Measurements from ENCODE around the gene VTN. TPM values are rescaled to one million over a fixed set of nuclear protein-coding genes. Genes with fewer than 3 reads are reported as not detected.
A peak's percentile ranks its signal among the peaks of the same experiment; 100 is the strongest.

The VTN gene, protein sequence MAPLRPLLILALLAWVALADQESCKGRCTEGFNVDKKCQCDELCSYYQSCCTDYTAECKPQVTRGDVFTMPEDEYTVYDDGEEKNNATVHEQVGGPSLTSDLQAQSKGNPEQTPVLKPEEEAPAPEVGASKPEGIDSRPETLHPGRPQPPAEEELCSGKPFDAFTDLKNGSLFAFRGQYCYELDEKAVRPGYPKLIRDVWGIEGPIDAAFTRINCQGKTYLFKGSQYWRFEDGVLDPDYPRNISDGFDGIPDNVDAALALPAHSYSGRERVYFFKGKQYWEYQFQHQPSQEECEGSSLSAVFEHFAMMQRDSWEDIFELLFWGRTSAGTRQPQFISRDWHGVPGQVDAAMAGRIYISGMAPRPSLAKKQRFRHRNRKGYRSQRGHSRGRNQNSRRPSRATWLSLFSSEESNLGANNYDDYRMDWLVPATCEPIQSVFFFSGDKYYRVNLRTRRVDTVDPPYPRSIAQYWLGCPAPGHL
- total RNA-seq = under 0.01 TPM in 2 replicates

DNA sequence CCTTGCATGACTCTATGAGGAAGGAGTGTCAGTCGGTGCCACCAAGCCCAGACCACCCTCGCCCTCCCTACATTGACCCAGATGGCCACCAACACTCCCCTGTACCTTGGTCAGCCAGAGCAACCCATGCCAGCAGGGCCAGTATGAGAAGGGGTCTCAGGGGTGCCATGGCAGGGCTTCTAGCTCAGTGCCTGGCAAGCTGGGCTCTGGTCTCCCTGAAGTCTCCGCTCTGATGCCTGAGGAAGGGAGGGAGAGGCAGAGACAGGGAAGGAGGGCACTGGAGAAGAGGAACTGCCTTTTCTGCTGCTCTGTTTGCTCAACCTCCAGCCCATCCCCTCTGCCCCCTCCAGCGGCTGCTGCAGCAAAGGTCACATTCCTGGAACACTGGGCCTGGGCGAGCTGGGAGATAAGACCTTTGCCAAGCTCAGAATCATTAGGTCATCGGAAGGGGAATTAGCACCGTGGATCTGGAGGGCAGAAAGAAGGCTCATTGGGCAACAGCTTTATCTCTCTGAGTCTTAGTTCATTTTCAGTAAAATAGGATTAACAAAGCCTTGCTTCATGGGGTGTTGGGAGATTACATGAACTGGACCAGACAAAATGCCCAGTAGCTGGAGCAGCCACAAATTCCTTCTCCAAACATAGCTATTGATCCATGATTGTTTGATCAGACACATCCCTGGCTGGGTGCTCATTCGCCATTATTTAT lies at the start of gene VTN:
Gene VTN (minus strand): TSS at position 273 of the 709 bp plus-strand sequence. CDS start 104 bp downstream, at position 169.
- peak in 1 of 2 donors; percentile 25 for DNase-seq (ENCODE audit: low read depth in 2 of 2)

DNA sequence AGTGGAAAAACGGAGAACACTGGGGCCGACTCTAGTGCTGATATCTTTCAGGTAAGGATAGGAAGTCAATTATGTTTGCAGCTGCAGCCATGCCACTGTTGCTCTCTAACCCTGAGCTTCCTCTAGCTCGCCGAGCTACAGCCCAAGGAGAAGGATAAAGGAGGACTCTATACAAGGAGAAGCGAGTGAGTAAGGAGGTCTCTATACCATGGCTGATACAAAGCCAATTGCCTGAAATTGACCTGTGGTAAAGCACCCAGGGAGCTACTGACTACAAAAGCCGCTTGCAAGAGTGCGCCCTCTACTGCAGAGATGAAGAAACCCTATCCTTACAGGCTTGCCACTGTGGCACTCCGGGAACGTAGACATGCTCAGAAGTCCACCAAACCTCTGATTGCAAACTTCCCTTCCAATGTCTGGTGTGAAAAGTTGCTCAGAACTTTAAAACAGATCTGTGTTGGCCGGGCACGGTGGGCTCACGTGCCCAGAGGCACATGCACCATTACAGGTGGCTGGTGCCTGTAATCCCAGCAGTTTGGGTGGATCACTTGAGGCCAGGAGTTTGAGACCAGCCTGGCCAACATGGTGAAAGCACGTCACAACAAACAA lies 46.7 kb upstream of the VTN start:
- DNase-seq (ENCODE audit: low read depth in 2 of 2) = peak; percentile 68 to 73

DNA sequence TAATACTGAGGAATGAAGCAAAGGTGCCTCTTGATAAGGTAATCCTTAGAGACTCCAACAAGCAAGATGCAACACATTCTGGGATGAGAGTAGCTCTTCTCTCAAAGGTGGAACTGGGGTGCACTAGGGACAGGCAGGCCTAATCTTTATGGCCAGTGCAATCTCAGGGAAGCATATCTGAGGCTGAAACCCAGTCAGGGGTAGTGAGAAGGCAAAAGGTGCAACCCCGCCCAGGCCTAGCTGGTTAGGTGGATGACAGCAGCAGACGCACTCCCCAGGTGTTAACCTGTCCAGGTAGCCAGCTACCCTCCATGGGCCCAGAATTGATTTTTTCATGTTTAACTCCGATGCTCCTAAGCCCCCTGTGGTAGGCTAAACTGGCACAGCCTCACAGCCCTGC lies 45.8 kb upstream of the VTN start:
- DNase-seq (ENCODE audit: low read depth in 2 of 2) = no peak

DNA sequence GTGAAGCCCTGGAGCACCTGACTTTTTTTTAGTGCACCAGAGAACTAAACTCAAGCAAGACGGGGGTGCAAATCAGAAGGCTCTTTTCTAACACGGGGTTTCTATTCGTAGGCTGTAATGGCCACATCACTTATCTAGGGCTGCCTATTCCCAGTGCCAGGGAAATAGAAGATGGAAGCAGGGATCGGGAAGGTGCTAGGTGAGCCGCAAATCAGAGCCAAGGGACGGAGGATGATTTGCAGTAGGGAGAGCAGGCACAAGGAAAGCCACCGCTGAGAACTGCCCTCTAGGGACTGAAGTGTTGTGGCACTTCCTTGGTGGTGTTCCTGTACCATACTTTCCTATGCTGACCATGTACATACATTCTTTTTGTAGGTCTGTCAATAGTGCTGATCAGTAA lies 43.7 kb upstream of the VTN start:
- DNase-seq (ENCODE audit: low read depth in 2 of 2) = no peak

DNA sequence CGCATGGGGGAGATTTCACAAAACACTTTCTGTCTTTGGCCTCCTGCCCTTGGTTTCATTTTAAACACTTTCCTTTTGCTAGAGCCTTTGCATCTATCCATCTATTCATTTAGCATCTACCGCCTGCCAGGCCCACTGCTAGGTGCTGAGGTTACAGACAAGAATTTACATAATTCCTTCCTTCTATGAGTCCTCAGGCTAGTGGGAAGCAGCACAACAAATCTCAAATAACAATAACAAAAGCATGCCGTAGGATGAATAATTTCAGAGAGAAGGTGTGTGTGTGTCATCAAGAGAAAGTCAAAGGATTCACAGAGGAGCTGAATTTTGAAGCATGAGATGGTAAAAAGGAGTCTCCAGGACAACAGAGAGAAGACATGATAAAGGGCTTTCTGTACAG lies 42.0 kb upstream of the VTN start:
- DNase-seq (ENCODE audit: low read depth in 2 of 2) = no peak

DNA sequence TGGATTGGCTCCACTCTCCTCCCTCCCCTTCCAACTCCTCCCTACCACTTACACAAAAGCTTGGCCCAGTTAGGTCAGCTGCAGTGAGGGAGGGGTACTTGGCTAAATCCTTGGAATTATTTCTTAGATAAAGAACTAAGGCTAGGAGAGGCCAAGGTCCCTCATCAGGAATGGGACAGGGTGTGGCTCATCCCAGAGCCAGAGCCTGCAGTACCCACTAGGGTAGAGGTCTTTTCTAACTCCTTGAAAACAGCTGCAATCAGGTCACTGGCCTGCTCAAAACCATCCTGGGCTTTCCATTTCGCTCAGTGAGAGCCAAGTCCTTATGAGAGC lies 37.8 kb upstream of the VTN start:
- DNase-seq (ENCODE audit: low read depth in 2 of 2) = no peak

DNA sequence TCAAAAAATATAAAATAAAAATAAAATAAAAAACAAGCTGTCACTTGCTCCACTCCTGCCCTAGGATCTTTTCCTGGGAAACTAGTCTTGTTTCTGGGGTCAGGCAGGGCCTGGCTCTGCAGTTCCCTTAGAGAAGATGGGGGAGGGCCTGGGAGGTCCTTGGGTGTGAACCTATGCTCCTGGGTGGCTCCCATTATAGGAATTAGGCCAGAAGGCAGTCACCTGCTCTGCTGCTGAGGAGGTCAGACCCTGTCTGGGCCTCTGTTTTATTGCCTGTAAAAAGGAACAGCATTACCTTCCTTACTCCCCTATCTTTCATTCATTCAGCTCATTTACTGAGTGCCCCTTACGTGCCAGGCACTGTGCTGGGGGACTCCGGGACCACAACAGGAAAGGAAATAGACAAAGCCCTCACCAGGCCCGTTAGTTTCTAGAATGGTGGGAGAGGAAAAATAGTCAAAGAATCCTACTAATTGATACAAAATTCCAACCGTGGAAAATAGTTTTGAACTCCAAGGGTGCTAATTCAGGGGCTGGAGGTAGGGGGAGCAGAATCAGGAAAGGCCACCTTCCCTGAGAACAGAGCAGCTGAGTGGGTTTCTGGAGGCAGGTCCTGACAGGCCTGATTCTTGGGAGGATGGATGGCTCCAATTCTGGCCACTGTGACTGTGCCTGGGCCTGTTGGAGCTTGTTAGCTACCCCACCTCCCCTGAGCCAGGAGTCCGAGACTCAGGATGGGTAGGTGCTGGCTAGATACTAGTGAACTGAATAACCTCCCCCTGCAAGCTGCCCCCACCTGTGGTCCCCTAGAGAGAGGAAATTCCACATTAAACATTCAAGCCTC lies 37.2 kb upstream of the VTN start:
- no peak for DNase-seq (ENCODE audit: low read depth in 2 of 2)

DNA sequence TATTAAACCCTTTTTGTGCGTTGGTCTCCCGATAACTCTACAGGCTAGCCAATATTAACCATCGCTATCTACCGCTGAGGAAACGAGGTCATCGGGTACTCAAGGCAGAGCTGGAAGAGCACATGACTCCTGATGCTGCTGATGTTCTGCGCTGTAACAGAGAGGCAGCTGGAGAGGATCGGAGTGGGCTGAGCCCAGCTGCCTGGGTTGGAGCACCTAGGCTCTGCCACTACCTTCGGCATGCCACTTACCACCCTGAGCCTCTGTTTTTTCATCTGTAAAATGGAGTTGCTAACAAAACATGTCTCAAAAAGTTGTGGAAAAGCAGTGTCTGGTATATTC lies 36.3 kb upstream of the VTN start:
- DNase-seq (ENCODE audit: low read depth in 2 of 2) = no peak

DNA sequence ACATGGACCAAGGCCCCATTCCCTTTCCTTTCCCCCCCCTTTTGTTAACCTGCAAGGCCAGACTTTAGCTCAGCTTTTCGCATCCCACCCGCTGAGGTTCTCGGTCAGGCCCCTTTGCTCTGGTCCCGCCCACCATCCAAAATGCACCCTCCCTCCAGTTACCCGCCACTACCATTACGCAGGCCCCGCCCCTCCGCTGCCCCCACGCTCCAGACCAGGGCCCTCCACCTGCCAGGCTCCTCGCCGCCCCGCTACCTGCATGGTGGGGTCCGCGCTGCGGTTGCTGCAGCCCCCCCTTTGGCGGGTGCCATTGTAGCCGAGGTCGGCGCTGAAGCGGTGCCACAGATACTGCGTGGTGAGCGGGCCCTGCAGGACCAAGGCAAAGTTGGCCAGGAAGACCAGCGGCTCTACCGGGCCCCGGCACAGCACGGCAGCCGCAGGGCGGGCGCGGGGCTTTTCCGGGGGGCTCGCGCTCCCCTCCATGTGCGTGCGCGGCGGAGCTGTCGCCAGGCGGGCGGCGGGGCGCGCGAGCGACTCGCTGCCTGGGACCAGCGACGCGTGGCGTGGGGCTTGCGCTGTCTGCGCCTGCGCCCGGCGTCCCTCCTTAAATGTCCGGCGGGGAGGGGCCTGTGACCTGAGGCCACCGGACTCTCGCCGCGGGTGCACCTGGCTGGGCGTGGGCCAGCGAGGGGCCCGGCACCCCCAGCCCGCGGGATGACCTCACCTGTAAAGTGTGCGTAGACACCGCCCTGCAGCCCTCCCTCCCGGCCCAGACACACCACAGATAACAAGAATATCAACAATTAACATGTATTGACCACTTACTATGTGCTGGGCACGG lies 35.7 kb upstream of the VTN start, which contains the start of gene SLC46A1:
Gene SLC46A1 (minus strand): TSS at position 581 of the 841 bp plus-strand sequence. CDS start 98 bp downstream, at position 483.
- peak in 1 of 2 donors; percentile 28 for DNase-seq (ENCODE audit: low read depth in 2 of 2)

DNA sequence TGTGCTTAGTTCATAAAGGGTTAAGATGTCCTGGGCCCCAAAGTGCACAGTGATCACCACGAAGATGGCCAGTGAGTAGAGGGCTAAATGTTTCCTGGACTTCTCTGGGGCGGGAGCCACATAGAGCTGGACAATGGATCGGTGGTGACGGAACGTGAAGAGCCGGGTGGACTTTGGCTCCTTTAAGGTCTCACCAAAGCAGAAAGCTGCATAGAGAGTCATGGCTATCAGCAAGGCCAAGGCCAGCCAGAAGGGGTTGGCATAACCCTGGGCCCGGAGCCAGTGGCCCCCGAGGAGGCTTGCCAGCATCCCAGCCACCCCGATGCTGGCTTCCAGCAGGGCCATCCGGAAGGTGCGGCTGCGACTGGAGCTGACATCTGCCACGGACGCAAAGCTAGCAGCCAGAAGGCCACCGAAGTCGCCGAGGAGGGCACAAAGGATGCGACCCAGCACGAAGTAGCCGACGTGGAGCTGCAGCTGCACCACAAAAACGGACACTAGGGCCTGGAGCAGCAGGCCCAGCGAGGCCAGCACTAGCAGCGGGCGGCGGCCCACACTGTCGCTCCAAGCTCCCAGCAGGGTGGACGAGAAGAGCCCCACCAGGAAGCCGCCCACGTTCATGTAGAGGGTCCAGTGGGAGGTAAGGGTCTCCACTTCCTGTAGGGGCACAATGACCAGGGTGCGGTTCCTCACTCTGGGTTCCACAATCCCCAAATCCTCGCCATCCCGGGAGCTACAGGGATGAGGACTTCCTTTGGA lies 34.9 kb upstream of the VTN start:
- no peak for DNase-seq (ENCODE audit: low read depth in 2 of 2)

DNA sequence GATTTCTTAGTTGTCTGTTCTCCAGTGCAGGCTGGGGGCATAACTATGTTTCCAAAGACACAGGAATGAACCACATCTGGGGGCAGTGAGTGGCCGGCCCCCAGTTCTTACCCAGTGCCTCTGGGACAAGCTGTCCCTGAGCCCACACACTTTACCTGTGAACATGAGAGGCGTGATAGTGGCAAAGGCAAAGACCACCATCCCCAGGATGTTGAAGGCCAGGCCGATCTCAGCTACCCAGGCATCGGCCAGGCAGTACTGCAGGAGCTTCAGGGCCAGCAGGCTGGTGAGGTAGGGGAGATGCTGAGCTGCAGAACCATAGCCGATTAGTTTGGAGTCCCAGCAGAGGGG lies 34.3 kb upstream of the VTN start:
- DNase-seq (ENCODE audit: low read depth in 2 of 2) = no peak

DNA sequence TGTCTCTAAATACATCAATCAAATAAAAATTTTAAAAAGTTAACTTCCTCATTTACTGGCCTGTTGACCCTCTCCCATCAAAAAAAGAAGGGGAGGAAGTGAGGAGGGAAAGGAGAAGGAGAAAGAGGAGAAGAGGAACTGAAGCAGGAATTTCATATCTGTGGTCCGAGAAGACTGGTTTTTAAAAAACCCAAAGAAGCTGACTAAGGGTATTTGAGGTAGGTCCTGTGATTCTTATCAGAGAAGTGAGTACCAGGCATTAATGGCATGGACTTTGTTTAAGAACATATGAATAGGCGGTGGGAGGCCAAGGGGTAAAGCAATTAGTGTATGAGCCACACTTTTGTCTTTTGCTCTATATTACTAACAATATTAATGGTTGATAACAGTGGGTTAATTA lies 33.9 kb upstream of the VTN start:
- no peak for DNase-seq (ENCODE audit: low read depth in 2 of 2)

DNA sequence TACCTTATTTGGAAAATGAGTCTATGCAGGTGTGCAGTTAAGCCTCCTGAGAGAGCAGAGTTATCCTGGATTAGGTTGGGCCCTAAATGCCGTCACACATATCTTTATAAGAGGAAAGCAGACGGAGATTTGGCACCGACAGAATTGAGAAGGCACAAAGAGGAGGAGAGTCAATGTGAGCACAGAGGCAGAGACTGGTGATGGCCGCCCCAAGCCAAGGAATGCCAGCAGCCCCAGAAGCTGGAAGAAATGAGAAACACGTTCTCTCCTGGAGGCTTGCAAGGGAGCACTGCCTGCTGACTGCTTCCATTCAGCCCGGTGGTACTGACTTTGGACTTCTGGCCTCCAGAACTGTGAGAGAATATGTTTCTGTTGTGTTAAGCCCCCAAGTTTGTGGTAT lies 32.7 kb upstream of the VTN start:
- DNase-seq (ENCODE audit: low read depth in 2 of 2) = no peak

DNA sequence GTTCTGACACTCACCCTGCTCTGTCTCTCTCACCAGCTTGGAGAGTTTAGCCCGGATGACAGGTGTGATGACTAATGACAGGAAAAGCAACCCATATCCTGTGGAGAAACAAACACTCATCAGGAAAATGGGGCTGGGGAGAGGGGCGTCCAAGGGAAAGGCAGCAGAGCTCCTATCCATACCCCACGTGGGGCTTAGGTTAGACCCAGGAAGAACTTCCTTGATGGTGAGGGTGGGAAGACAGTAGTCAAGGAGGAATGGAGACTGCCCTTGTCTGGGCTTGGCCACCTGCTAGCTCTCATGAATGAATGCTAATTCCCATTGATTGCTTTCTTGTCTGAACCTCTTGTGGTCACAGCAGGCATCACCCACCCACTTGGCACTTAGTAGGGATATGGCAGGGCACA lies 32.1 kb upstream of the VTN start:
- DNase-seq (ENCODE audit: low read depth in 2 of 2) = no peak

DNA sequence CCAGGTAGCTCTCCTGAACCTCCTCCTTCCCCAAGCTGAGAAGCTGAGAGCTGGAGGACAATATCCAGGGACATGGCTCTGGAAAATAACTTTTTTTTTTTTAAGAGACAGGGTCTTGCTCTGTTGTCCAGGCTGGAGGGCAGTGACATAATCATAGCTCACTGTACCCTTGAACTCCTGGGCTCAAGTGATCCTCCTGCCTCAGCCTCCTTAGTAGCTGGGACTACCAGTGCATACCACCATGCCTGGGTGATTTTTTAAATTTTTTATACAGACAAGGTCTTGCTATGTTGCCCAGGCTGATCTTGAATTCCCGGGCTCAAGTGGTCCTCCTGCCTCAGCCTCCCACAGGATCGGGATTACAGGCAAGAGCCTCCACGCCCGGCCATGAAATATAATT lies 29.7 kb upstream of the VTN start:
- no peak for DNase-seq (ENCODE audit: low read depth in 2 of 2)

DNA sequence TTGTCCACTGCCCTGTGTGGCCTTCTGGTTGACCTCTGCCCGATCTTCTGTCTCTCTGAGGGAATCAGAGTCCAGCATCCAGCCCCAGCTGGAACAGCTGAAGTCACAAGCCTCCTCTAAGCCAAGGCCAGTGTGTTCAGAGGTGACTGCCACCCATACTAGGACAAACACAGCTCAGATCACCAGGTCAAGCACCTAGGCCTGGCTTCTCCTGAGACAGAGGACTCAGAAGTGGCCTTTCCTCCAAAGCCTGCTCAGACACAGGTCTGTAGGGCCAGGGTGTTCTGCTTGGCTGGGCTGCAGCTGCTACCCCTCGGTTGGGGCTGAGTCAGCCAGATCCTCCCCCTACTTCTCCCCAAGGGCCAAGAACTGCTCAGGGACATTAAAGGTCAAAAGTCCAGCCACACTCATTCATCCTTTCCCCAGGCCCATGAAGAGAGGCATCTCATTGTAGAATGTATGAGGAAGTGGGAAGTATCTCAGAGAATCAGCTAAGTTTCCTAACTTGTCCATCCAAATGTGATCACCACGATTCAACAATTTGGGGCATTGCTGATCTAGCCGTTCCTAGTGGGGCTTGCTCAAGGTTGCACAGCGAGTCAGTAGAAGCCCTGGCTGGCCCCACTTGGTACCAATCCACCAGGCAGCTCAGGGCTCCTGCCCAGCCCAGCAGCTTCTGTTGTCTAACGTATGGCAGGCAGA lies 28.3 kb upstream of the VTN start:
- DNase-seq (ENCODE audit: low read depth in 2 of 2) = no peak

DNA sequence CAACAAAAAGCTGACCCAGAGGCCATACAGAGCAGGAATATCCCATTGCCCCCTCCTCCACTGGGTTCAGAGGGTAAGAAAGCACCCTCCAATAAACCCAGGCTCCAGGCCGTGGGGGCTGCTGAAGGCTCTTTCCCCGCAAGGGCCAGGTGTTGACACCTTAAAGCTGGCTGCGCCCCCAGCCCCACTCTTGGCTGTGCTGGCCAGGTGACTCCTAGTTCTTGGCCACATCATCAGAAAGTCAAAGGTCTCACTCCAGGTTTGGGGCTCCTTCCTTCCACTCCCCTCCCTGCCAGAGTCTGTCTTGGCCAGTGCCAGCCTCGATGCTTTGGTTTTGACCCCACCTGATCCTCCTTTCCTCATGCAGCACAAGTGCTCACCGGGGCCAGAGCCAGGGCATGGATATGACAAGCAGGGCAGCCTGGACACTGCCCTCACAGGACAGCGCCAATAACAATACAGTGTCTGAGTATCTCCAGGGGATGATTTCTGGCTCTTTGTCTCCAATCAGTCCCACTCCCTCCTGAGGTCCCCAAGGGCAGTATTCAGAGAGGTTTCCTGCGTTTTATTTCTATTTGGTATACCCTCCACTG lies 27.7 kb upstream of the VTN start:
- no peak for DNase-seq (ENCODE audit: low read depth in 2 of 2)

DNA sequence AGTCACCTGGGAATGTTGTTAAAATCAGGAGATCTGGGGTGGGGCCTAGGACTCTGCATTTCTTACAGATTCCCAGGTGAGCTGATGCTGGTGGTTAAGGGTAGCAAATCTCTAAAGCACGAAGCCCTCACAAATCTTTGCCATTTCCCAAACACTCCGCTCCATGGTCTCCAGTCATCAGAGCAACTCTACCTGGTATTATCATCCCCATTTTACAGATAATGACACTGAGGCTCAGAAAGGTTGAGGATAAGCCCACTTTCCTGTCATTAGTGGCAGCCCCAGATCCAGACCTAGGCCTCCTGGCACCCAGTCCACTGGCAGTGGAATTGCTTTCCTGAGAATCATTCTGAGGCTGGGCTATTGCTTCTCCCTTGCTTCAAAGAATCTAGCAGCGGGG lies 27.2 kb upstream of the VTN start:
- DNase-seq (ENCODE audit: low read depth in 2 of 2) = no peak

DNA sequence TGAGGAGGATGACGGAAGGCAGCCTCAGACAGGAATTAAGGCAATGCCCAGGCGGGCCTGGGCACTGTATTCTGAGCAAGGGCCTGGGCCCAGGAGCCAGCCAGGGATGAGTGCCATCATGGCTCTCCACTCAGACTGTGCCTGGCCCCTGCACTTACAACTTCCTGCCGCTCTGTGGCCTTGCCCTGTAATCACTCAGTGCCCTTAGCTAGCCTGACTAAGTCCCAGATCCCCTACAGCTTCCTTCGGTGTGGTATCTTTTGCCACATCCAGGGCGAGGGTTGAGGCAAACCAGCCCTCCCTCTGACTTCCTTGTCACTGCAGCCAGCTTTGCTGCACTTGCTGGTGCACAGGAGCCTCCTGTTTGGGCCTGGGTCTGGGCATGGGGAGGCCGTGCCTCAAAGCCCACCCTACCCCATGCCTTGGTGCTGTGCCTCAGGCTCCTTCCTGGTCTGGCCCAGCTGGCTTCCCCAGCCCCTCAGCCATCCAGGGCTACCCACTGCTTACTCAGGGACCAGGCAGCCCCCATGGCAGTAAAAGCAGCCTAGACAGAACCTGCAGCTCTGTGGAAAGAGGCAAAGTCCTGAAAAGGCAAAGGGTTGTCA lies 26.6 kb upstream of the VTN start:
- no peak for DNase-seq (ENCODE audit: low read depth in 2 of 2)
